ENCODE measurements around the gene KLHL22.
A peak's percentile ranks its signal among the peaks of the same experiment; 100 is the strongest.

DNA sequence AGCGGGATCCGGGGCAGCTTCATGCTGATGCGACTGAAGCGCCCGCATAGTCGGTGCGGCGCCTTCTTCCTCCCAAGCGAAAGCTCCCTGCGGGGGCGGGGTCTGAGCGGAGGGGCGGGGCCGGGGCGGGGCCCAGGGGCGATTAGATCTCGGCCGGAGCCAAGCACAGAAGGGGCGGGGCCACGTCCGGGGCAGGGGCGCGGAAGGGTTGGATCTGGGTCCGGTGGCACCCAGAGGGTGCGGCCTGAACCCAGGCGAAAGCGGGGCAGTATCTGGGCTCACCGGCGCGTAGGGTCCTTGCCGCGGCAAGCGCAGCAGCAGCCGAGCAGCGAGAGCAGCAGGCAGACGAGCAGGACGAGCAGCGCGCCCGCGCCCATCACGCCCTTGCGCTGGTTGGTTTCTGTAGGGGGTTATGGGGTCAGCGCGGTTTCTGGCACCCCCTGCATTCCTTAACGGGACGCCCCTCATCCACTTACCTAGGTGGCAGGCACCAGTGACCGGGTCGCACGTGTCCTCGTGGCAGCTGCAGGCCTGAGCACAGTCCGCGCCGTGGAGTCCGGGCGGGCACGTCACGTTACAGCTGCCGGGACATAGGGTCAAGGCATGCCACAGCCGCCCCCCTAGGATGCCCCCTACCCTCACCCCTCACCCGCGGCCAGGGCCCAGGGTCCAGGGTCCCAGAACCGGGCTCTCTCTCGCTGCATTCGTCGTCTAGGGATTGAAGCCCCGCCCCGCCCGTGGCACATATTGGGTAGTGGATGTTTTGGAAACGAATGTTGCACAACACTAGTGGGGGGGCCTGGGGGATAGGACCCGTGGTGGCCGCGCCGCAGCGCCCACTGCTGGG lies 66.1 kb downstream of the KLHL22 start:
- TF ChIP-seq POLR2A (IDR thresholded peaks at IDR 0.05; ENCODE audit: low read depth, low read length) = no peak
- TF ChIP-seq, protein P1, sequence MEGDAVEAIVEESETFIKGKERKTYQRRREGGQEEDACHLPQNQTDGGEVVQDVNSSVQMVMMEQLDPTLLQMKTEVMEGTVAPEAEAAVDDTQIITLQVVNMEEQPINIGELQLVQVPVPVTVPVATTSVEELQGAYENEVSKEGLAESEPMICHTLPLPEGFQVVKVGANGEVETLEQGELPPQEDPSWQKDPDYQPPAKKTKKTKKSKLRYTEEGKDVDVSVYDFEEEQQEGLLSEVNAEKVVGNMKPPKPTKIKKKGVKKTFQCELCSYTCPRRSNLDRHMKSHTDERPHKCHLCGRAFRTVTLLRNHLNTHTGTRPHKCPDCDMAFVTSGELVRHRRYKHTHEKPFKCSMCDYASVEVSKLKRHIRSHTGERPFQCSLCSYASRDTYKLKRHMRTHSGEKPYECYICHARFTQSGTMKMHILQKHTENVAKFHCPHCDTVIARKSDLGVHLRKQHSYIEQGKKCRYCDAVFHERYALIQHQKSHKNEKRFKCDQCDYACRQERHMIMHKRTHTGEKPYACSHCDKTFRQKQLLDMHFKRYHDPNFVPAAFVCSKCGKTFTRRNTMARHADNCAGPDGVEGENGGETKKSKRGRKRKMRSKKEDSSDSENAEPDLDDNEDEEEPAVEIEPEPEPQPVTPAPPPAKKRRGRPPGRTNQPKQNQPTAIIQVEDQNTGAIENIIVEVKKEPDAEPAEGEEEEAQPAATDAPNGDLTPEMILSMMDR (conservative IDR thresholded peaks at IDR 0.05; ENCODE audit: low read depth, low read length) = no peak
- no peak for TF ChIP-seq RAD21 (IDR thresholded peaks at IDR 0.05; ENCODE audit: low read length)
- no peak for TF ChIP-seq SMC3 (IDR thresholded peaks at IDR 0.05; ENCODE audit: low read depth, low read length)
- TF ChIP-seq BHLHE40 (IDR thresholded peaks at IDR 0.05; ENCODE audit: low read depth, low read length) = no peak
- TF ChIP-seq, protein P2, sequence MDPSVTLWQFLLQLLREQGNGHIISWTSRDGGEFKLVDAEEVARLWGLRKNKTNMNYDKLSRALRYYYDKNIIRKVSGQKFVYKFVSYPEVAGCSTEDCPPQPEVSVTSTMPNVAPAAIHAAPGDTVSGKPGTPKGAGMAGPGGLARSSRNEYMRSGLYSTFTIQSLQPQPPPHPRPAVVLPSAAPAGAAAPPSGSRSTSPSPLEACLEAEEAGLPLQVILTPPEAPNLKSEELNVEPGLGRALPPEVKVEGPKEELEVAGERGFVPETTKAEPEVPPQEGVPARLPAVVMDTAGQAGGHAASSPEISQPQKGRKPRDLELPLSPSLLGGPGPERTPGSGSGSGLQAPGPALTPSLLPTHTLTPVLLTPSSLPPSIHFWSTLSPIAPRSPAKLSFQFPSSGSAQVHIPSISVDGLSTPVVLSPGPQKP (IDR thresholded peaks at IDR 0.05; ENCODE audit: borderline replicate concordance, low read depth, low read length) = no peak
- no peak for TF ChIP-seq RFX5 (IDR thresholded peaks at IDR 0.05; ENCODE audit: low read depth, low read length)
- TF ChIP-seq MAFK (IDR thresholded peaks at IDR 0.05; ENCODE audit: low read depth, low read length) = no peak
- TF ChIP-seq RCOR1 (IDR thresholded peaks at IDR 0.05; ENCODE audit: insufficient replicate concordance, low read length) = no peak
- TF ChIP-seq, protein P3, sequence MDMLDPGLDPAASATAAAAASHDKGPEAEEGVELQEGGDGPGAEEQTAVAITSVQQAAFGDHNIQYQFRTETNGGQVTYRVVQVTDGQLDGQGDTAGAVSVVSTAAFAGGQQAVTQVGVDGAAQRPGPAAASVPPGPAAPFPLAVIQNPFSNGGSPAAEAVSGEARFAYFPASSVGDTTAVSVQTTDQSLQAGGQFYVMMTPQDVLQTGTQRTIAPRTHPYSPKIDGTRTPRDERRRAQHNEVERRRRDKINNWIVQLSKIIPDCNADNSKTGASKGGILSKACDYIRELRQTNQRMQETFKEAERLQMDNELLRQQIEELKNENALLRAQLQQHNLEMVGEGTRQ (IDR thresholded peaks at IDR 0.05; ENCODE audit: low read depth, low read length) = no peak
- no peak for TF ChIP-seq CHD1 (IDR thresholded peaks at IDR 0.05; ENCODE audit: low read depth, low read length)
- no peak for TF ChIP-seq MXI1 (IDR thresholded peaks at IDR 0.05; ENCODE audit: borderline replicate concordance, low read depth, low read length)
- TF ChIP-seq MAZ (IDR thresholded peaks at IDR 0.05; ENCODE audit: borderline replicate concordance, low read depth, low read length) = no peak
- TF ChIP-seq CEBPB (IDR thresholded peaks at IDR 0.05; ENCODE audit: low read depth, low read length) = peak; percentile 40; the same call in 1 of the 2 replicates

All from IMR-90 (cell line).